ENCODE measurements around the gene ZNF581.

ZNF581 gene

GRCh38 chr19:55683449-55684261, 40.2 kb downstream of the ZNF581 start:
- intact Hi-C loops (cut with DNase I) = no loop called here
- no peak for DNase-seq

DNA sequence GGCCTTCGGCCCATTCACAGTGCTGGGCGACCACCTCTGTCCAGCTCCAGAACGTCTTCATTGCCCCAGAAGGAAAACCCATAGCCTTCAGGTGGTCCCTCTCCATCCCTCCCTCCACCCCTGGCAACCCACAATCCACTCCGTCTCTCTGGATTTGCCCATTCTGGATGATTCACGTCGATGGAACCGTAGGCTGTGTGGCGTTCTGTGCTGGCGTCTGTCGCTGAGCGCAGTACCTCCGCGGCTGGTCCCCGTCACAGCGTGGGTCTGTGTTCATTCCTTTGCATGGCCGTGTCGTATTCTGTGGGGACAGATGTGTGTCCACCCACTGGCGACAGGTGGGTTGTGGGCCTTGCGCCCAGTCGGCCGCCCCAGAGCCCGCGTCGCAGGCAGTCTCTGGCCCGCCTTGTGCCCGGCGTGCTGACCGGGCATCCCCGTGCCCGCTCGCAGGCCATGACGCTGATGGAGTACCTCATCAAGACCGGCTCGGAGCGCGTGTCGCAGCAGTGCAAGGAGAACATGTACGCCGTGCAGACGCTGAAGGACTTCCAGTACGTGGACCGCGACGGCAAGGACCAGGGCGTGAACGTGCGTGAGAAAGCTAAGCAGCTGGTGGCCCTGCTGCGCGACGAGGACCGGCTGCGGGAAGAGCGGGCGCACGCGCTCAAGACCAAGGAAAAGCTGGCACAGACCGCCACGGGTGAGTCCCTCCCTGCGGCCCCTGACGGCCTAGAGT, 41.7 kb downstream of the ZNF581 start:
- DNase-seq = no peak
- intact Hi-C loops (cut with DNase I) = no loop called here

DNA sequence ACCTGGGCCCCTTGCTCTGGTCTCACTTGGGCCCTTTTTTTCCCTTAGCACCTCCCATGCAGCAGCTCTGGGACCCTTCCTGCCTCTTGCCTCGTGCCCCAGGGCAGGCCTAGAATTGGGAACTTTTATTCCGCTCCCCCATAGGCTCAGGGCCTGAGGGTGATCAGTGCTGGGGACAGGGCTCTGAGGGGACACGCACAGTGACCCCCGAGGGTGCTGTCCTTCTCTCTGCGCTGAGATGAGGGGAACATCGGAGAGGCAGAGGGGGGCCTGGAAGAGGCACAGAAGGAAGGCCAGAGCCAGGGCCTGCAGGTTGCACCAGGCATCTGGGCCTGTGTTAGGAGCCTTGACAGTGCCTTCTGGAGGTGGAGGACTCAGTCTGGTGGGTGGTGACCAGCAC, 42.3 kb downstream of the ZNF581 start:
- no peak for DNase-seq
- intact Hi-C loops (cut with DNase I) = no loop called here

GRCh38 chr19:55686311-55687050, 43.0 kb downstream of the ZNF581 start:
- intact Hi-C loops (cut with DNase I) = no loop called here
- no peak for DNase-seq

- no peak for DNase-seq
- intact Hi-C loops (cut with DNase I) = no loop called here
Observed at GRCh38 chr19:55687281-55688201, 44.1 kb downstream of the ZNF581 start.

- intact Hi-C loops (cut with DNase I) = no loop called here
- peak in 3 of 42 donors; percentile 14 to 46 (median 26) for DNase-seq
Observed at GRCh38 chr19:55688422-55689218, 45.2 kb downstream of the ZNF581 start.

DNA sequence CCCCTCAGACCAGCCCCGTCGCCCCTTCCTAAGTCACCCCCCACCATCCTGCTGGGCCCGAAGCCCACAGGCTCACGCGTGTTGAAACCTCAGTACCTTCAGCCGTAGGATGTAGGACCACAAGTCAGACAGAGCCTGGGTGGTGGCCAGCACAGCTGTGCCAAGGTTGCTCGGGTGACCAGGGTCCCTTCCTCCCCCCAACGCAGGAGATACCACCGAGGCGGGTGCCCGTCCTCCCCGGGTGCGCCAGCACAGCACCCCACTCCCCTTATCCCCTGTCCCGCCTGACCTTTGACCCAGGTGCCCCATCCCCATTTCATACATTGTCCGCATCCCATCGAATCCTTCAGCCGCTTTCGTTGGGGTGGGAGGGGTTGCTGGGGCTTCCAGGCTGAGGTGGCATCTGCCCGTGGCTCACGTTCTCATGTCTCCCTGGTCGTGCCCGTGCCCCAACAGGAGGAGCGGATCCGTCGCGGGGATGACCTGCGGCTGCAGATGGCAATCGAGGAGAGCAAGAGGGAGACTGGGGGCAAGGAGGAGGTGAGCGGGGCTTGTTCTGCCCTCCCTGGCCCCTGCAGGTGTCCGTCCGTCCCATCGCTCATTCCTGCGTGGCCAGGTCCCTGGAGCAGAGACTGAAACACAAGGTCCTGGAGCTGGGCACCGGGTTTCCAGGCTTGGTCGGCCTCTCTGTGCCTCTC, 46.1 kb downstream of the ZNF581 start:
- DNase-seq = peak in 1 of 42 donors; percentile 13
- intact Hi-C loops (cut with DNase I) = no loop called here

DNA sequence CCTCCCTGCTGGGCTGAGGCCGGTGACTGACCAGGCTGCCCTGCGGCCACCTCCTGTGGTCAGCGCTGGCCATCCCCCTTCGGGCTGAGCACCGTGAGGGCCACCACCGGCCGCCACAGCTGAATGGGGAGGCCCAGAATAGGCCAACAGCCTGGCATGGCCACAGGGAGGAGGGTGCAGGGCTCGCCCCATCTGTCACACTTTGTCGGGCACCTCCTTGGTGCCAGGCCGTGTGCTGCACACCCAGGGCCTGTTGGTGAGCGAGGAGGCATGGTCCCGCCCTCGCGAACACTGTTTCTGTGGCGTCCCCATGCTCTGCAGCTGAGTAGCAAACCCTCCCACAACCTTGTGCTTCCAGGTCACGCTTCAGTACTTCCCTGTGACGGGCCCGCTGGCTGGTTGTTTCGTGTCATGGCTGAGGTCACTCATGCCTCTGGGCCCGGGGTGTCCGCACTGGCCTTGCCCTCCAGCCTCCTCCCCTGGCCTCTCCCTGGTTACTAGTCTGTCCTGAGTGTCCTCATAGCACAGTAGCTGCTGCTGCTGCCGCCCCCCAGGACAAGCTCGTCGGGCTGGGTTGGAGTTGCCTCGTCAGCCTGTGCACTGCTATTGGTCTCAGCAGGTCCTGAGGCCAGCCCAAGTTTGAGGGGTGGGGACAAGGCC, 46.8 kb downstream of the ZNF581 start:
- peak in 1 of 42 donors; percentile 4 for DNase-seq
- intact Hi-C loops (cut with DNase I) = no loop called here

DNA sequence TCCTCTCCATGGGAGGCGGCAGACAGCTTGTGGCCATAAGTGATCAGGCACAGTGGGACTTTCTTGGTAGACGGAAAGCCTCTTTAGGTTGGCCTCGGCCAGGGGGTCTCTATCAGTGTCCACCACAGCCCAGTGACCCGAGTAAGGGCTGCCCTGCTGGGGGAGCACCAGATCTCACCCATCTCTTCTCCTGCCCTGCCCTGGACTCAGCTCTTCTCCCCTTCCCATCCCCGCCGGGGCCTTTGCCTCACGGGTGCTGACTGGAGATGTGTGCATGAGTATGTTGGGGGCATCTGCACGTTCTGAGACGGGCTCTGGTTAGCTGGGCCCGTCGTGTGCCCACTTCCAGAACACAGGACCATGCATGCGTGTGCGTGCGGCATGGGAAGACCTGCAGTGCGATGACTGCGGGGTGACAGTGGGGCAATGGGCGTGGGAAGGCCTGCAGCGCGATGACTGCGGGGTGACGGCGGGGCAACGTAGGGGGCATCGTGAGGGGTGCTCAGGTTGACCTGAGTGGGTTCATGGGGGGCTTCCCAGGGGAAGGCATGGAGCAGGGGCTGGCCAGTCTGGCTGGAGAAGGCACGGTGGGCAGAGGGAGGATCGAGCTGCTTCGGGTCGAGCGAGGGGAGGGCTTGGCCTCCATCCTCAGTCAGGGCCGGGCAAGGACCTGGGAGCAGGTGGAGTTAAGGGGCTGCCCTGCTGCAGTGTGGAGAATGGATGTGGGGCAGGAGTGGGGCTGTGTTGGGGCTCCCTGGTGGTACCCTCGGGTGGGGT, 47.5 kb downstream of the ZNF581 start:
- intact Hi-C loops (cut with DNase I) = no loop called here
- peak in 2 of 42 donors; percentile 6 to 10 for DNase-seq

DNA sequence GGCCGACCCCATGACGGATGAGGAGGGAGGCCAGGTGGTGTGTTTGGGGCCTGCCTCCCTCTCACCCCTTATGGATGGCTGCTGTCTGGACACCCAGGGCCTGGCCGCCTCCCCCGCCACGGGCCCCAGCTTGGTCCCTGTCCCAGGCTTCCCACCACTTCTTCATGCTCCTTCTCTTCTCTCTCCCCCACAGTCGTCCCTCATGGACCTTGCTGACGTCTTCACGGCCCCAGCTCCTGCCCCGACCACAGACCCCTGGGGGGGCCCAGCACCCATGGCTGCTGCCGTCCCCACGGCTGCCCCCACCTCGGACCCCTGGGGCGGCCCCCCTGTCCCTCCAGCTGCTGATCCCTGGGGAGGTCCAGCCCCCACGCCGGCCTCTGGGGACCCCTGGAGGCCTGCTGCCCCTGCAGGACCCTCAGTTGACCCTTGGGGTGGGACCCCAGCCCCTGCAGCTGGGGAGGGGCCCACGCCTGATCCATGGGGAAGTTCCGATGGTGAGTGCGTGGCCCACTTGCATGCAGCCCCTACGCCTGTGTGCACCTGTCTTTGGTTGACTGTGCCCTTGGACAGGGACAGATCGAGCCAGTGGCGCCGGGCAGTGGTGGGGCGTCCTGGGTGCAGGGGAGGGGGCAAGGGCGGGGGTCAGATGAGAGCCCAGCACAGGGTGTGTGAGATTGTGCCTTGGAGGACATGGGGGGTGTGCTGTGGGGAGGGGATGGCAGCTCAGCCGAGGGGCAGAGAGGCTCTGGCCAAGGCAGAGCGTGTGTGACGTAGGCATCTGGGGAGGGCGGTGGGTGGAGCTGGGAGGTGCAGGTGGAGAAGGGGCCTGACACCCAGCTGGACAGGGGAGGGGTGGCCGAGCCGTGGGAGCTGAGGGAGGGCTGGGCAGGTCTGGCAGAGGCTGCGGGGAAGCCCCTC, 48.4 kb downstream of the ZNF581 start:
- DNase-seq = peak in 3 of 42 donors; percentile 11 to 17 (median 12)
- intact Hi-C loops (cut with DNase I) = no loop called here

DNA sequence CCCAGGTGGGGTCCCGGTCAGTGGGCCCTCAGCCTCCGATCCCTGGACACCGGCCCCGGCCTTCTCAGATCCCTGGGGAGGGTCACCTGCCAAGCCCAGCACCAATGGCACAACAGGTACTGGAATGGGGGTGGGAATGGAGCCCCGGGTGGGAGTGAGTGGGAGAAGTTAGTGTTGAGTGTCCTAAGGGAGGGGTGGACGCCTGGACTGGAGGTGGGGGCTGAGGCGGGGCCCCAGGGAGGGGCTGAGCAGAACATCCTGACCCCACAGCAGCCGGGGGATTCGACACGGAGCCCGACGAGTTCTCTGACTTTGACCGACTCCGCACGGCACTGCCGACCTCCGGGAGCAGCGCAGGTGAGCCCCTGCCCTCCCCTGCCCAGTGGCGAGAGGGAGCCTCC, 49.2 kb downstream of the ZNF581 start:
- intact Hi-C loops (cut with DNase I) = no loop called here
- DNase-seq = peak in 2 of 42 donors; percentile 12 to 26

- DNase-seq = peak in 36 of 42 donors; percentile 15 to 92 (median 55)
- intact Hi-C loops (cut with DNase I) = no loop called here
Observed at GRCh38 chr19:55693336-55693974, 50.0 kb downstream of the ZNF581 start.

DNA sequence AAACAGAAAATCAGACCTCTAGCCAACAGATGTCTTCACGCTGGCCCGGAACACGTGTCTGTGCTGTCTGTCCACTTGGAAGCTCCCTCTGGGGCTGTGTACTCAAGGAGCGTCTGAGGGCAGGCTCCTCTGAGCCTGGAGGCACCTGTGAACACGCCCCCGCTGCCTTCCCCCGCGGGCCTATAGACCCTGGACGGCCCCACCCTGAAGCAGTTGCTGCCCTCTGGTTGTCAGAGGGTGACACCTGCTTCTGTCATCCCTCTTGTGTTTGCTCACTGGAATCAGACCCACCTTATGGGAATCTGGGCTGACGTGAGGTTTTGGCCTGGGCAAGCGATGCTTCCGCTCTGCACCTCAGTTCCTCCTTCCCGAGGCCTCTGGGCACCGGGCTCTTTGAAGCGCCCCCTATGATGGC, 50.8 kb downstream of the ZNF581 start:
- peak in 2 of 42 donors; percentile 12 to 14 for DNase-seq
- intact Hi-C loops (cut with DNase I) = no loop called here
